Measurements from ENCODE around the gene TGFBR3. TPM values are rescaled to one million over a fixed set of nuclear protein-coding genes. Genes with fewer than 3 reads are reported as not detected.
"Not testable (repeated sequence)": the region's sequence is repeated elsewhere in the genome, so short reads cannot be mapped to it uniquely, and the experiment has no call there.

Gene TGFBR3
- total RNA-seq, 1 experiment from 2014 or later, result 2.1 TPM

GRCh38 chr1:91850708-91851107, 35.2 kb downstream of the TGFBR3 start:
- no peak for DNase-seq (ENCODE audit: low read depth)

GRCh38 chr1:91847851-91848250, 38.1 kb downstream of the TGFBR3 start:
- DNase-seq (ENCODE audit: low read depth), result no peak

- no peak for DNase-seq (ENCODE audit: low read depth)
Observed at GRCh38 chr1:91846639-91847013, 39.3 kb downstream of the TGFBR3 start.

- peak; percentile 84 for DNase-seq (ENCODE audit: low read depth)
Observed at GRCh38 chr1:91846007-91846638, 39.8 kb downstream of the TGFBR3 start.

GRCh38 chr1:91844862-91845528, 41.0 kb downstream of the TGFBR3 start:
- DNase-seq (ENCODE audit: low read depth), result peak; percentile 95

GRCh38 chr1:91843843-91844242, 42.1 kb downstream of the TGFBR3 start:
- DNase-seq (ENCODE audit: low read depth), result no peak

GRCh38 chr1:91842563-91842962, 43.4 kb downstream of the TGFBR3 start:
- no peak for DNase-seq (ENCODE audit: low read depth)

- DNase-seq (ENCODE audit: low read depth), result no peak
Observed at GRCh38 chr1:91842056-91842455, 43.9 kb downstream of the TGFBR3 start.

GRCh38 chr1:91840276-91840675, 45.7 kb downstream of the TGFBR3 start:
- not testable (repeated sequence) for DNase-seq (ENCODE audit: low read depth)

GRCh38 chr1:91836331-91837040, 49.5 kb downstream of the TGFBR3 start:
- DNase-seq (ENCODE audit: low read depth), result no peak

- DNase-seq (ENCODE audit: low read depth), result no peak
Observed at GRCh38 chr1:91835087-91835521, 50.8 kb downstream of the TGFBR3 start.

GRCh38 chr1:91834549-91834948, 51.4 kb downstream of the TGFBR3 start:
- DNase-seq (ENCODE audit: low read depth), result not testable (repeated sequence)

- DNase-seq (ENCODE audit: low read depth), result no peak
Observed at GRCh38 chr1:91833946-91834345, 52.0 kb downstream of the TGFBR3 start.

GRCh38 chr1:91831132-91831930, 54.6 kb downstream of the TGFBR3 start:
- DNase-seq (ENCODE audit: low read depth), result peak; percentile 68

- DNase-seq (ENCODE audit: low read depth), result peak; percentile 97
Observed at GRCh38 chr1:91830242-91831131, 55.5 kb downstream of the TGFBR3 start.

- DNase-seq (ENCODE audit: low read depth), result no peak
Observed at GRCh38 chr1:91829293-91830153, 56.4 kb downstream of the TGFBR3 start.

- no peak for DNase-seq (ENCODE audit: low read depth)
Observed at GRCh38 chr1:91828583-91829281, 57.2 kb downstream of the TGFBR3 start.

- no peak for DNase-seq (ENCODE audit: low read depth)
Observed at GRCh38 chr1:91827459-91828321, 58.3 kb downstream of the TGFBR3 start.

GRCh38 chr1:91827087-91827458, 58.9 kb downstream of the TGFBR3 start:
- no peak for DNase-seq (ENCODE audit: low read depth)
